A673 (cell line): ENCODE results near the gene HBS1L. TPM values are rescaled to one million over a fixed set of nuclear protein-coding genes. Genes with fewer than 3 reads are reported as not detected.

ENCODE experiments used
- BruUV-seq: library from RNA; stranded (reverse); fragments of 400-500 nt; replicated peaks from 2 replicates; lab custom pipeline; 2021; lab: Mats Ljungman, UMichigan
- CTCF ChIA-PET: fragments of 300-600 bp; sonication (Branson Sonifier 250); formaldehyde crosslinking; loops from one replicate; lab custom pipeline; 2022; ENCODE audit warnings: antibody characterized with exemption; lab: Charles Lee
- POLR2A ChIA-PET: fragments of 300-600 bp; sonication (Branson Sonifier 250); formaldehyde crosslinking; loops from one replicate; lab custom pipeline; 2022; ENCODE audit warnings: antibody characterized with exemption; ENCODE audit not compliant: low non-redundant PET; lab: Charles Lee
- DNase-seq: peaks from one replicate; pipeline ENCODE4 v3.0.0-alpha.2; 2015; ENCODE audit warnings: low spot score
- H3K27ac ChIP-seq: fragments of 200-600 bp; sonication (generic); 2 replicates; pipeline ENCODE4 v1.5.1; 2016; ENCODE audit warnings: mixed run types, low read depth, mild to moderate bottlenecking, mixed read lengths, antibody characterized with exemption, low read length; ENCODE audit not compliant: poor library complexity, severe bottlenecking
- H3K27me3 ChIP-seq: fragments of 200-600 bp; sonication (generic); replicated peaks from 2 replicates; pipeline ENCODE4 v1.6.1; 2017; ENCODE audit warnings: mixed run types, low read depth, mild to moderate bottlenecking, mixed read lengths, antibody characterized with exemption, low read length; ENCODE audit not compliant: insufficient read depth, poor library complexity
- H3K36me3 ChIP-seq: fragments of 200-600 bp; sonication (generic); 2 replicates; pipeline ENCODE4 v1.6.1; 2016; ENCODE audit warnings: mixed run types, mild to moderate bottlenecking, mixed read lengths, antibody characterized with exemption, low read length; ENCODE audit not compliant: insufficient read depth, poor library complexity, severe bottlenecking
- H3K4me1 ChIP-seq: fragments of 200-600 bp; sonication (generic); 2 replicates; pipeline ENCODE4 v1.6.1; 2017; ENCODE audit warnings: mixed run types, mild to moderate bottlenecking, mixed read lengths, antibody characterized with exemption, low read length; ENCODE audit not compliant: insufficient read depth, poor library complexity, severe bottlenecking
- H3K4me3 ChIP-seq: fragments of 200-600 bp; sonication (generic); 2 replicates; pipeline ENCODE4 v1.5.1; 2016; ENCODE audit warnings: low read depth, mixed run types, mild to moderate bottlenecking, mixed read lengths, low read length; ENCODE audit not compliant: poor library complexity, severe bottlenecking
- H3K9me3 ChIP-seq: fragments of 200-600 bp; sonication (generic); 2 replicates; pipeline ENCODE4 v1.6.1; 2016; ENCODE audit warnings: mixed run types, low read depth, mild to moderate bottlenecking, mixed read lengths, antibody characterized with exemption, low read length; ENCODE audit not compliant: poor library complexity, severe bottlenecking
- CTCF ChIP-seq: fragments of 300-800, 200-600 bp; sonication (generic); conservative IDR thresholded peaks from 2 replicates; pipeline ENCODE4 v1.5.1; 2017; ENCODE audit warnings: low read depth, mild to moderate bottlenecking, antibody characterized with exemption, low read length, moderate library complexity, mixed read lengths
- EZH2 ChIP-seq: fragments of 200-600 bp; sonication (generic); IDR thresholded peaks from 2 replicates; pipeline ENCODE4 v1.6.1; 2017; ENCODE audit warnings: borderline replicate concordance, low read depth, mild to moderate bottlenecking, mixed read lengths, antibody characterized with exemption, low read length; ENCODE audit not compliant: poor library complexity, severe bottlenecking
- intact Hi-C: fragments of 100-400 bp; cut with micrococcal nuclease; formaldehyde crosslinking; loops from one replicate; pipeline ENCODE4 v1.10.0; 2022; ENCODE audit not compliant: unreplicated experiment
- total RNA-seq: library from RNA; stranded (reverse); gene quantifications from 2 replicates; pipeline ENCODE4 v1.2.3, GENCODE V29; 2021

HBS1L gene
- total RNA-seq, 1 experiment from 2014 or later = 106 TPM

- no peak overlapping the region for H3K27ac ChIP-seq
- intact Hi-C loops = no loop called here
- POLR2A ChIA-PET = no interaction called here
- H3K4me3 ChIP-seq = no peak overlapping the region
- no peak for TF ChIP-seq CTCF
- TF ChIP-seq EZH2 = no peak
- no peak for DNase-seq
- peaks cover 13% of the 10 kb centered on the region for H3K36me3 ChIP-seq
- no peaks in the 10 kb centered on the region for H3K4me1 ChIP-seq
- no peaks in the 10 kb centered on the region for H3K9me3 ChIP-seq
- H3K27me3 ChIP-seq = no peaks in the 10 kb centered on the region
- no TSS peak for BruUV-seq
- CTCF ChIA-PET = no interaction called here
Observed at GRCh38 chr6:134974370-134974769, 80.3 kb downstream of the HBS1L start.

DNA sequence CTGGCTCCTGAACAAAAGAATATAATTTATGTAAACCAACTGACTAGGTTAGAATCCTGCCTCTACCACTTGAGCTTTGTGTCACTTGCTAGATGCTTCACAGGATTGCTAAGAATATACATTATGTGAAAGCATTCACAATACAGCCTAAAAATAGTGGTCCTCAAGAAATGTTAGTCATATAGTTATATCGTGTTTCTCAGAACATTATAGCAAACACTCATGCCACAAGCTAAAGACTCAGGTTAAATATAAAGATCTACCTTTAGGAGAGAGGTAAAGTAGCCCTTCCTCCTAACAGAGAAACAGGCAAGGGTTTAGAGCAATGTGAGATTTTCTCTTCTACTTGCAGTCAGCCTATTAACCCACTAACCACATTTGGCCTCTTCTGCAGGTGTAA, 86.9 kb downstream of the HBS1L start:
- Histone ChIP-seq H3K9me3 (no peaks in the 10 kb centered on the region), H3K27ac (no peak overlapping the region), H3K4me3 (no peak overlapping the region), H3K27me3 (no peaks in the 10 kb centered on the region), H3K4me1 (no peaks in the 10 kb centered on the region), H3K36me3 (peaks cover 17% of the 10 kb centered on the region)
- no peak for DNase-seq
- POLR2A ChIA-PET = no interaction called here
- TF ChIP-seq CTCF (no peak), EZH2 (no peak)
- intact Hi-C loops = no loop called here
- CTCF ChIA-PET = no interaction called here
- BruUV-seq = no TSS peak

DNA sequence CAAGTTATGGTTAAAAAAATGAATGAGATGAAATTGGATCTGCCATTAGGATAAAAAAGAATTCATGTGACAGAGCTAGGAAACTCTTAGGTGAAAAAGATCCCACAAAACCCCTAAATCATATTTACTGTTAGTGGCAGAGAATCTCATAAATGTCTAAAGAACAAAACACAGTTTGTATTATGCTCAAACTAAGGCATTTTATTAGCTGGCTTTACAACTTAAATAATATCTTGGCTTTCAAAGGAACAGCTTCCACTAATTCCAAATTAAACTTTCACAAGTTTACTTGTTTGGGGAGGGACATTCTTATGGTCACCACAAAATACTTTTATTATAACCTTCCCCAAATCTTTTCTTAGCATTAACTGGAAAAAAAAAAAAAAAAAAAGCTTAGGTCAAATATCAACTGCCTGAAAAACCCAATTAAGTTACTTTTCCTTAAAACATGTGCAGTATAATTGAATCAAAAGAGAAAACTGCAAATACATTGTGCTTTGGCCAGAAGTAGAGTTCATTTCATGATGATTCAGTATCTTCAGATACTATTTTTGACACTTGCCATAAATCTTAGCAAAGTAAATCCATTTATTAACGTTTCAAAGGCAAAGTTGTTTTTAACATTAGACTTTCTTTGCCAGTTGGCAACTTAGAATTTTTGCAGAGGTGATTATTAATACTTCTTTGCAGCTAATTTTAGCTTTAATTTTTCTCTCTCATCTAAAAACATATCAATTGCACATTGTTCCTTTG, 90.0 kb downstream of the HBS1L start:
- Histone ChIP-seq H3K9me3 (peaks cover 5% of the 10 kb centered on the region), H3K36me3 (peaks cover 17% of the 10 kb centered on the region), H3K4me1 (no peaks in the 10 kb centered on the region), H3K27ac (no peak overlapping the region), H3K27me3 (no peaks in the 10 kb centered on the region), H3K4me3 (no peak overlapping the region)
- no peak for TF ChIP-seq EZH2
- no peak for TF ChIP-seq CTCF
- intact Hi-C loops = no loop called here
- POLR2A ChIA-PET = interaction anchor here (0.6 kb wide), 1 partner anchor 165 kb away, joined by 3 read pairs; no protein-coding TSS in a partner anchor
- DNase-seq = no peak
- CTCF ChIA-PET = no interaction called here
- BruUV-seq = TSS peak; percentile 64
